PFSK-1 (cell line): Measurements from ENCODE around the gene TENM3.

Source experiments
- POLR2AphosphoS5 ChIP-seq: IDR thresholded peaks from 2 replicates; pipeline ENCODE4 v1.6.1; 2012; ENCODE audit warnings: low read depth, mild to moderate bottlenecking, control low read depth, low read length, moderate library complexity
- TAF1 ChIP-seq: IDR thresholded peaks from 2 replicates; pipeline ENCODE4 v1.6.1; 2012; ENCODE audit warnings: low read length, control low read depth, borderline replicate concordance; ENCODE audit not compliant: insufficient read depth

DNA sequence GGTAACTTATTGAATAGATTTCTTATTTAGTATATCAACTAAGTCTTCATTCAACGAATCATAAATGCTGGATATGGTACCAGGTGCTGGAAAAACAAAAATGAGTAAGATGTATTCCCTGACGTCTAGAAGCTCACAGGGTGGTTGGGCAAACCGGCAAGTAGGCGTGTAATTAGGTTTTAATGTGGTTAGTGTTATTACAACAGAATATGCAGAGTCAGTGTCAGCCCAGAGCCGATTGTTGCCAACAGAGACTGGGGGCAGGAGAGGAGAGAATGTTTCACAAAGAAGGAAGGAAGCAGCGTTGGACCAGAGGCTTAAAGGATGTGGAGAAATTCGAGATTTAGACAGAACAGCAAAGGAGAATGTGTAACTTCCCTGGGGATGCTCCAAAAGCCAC lies 111.7 kb downstream of the TENM3 start:
- TF ChIP-seq TAF1 (no peak), POLR2AphosphoS5 (no peak)
